GM12878 (cell line): Measurements from ENCODE around the gene PCARE. TPM values are rescaled to one million over a fixed set of nuclear protein-coding genes. Genes with fewer than 3 reads are reported as not detected.
A peak's percentile ranks its signal among the peaks of the same experiment; 100 is the strongest.

Experiments
- ATAC-seq: fragments of 200-7000 bp; cut with Tn5 transposase; 3 replicates; pipeline ENCODE4 v1.9.1; 2020; ENCODE audit warnings: mild to moderate bottlenecking, moderate library complexity
- BruUV-seq: library from RNA; stranded (reverse); fragments of 400-500 nt; replicated peaks from 2 replicates; lab custom pipeline; 2021; lab: Mats Ljungman, UMichigan
- CTCF ChIA-PET: fragments of 300-600 bp; sonication (Branson Sonifier 250); formaldehyde crosslinking; extraction: SDS; loops from one replicate; lab custom pipeline; 2021; ENCODE audit warnings: inconsistent platforms; lab: Yijun Ruan, JAX
- POLR2A ChIA-PET: fragments of 350-600 bp; formaldehyde crosslinking; extraction: SDS; loops from one replicate; lab custom pipeline; 2021; ENCODE audit warnings: inconsistent platforms; lab: Charles Lee
- RAD21 ChIA-PET: fragments of 300-600 bp; sonication (Branson Sonifier 250); formaldehyde crosslinking; loops from one replicate; lab custom pipeline; 2023; ENCODE audit warnings: antibody characterized with exemption; ENCODE audit not compliant: unreplicated experiment; lab: Charles Lee
- SMC1A ChIA-PET: fragments of 300-600 bp; sonication (Branson Sonifier 250); formaldehyde crosslinking; loops from one replicate; lab custom pipeline; 2023; ENCODE audit not compliant: unreplicated experiment, uncharacterized antibody; lab: Charles Lee
- DNase-seq: peaks from one replicate; pipeline ENCODE4 v3.0.0-alpha.2; 2011; ENCODE audit warnings: low read depth, low spot score
- FAIRE-seq: peaks from 3 replicates; lab custom pipeline; 2011; peaks lifted over from hg19 to GRCh38; lab: Jason Lieb, UNC
- H2AFZ ChIP-seq: 2 replicates; pipeline ENCODE4 v1.6.0; 2011; ENCODE audit warnings: low read depth, low read length, control low read depth; ENCODE audit not compliant: control insufficient read depth
- H3K27ac ChIP-seq: 2 replicates; pipeline ENCODE4 v1.5.1; 2011; ENCODE audit warnings: control low read depth; ENCODE audit not compliant: control insufficient read depth, insufficient read depth
- H3K27me3 ChIP-seq, 2 experiments: replicated peaks in 1 of 2; 2 replicates each; pipeline versions ENCODE4 v1.6.0 to v1.6.1; 2011; ENCODE audit warnings: low read length in 1 of 2; ENCODE audit not compliant: control insufficient read depth in 2 of 2, insufficient read depth in 2 of 2
- H3K36me3 ChIP-seq, 2 experiments: 2 replicates each; pipeline ENCODE4 v1.5.1; 2011; ENCODE audit warnings: low read length in 1 of 2; ENCODE audit not compliant: control insufficient read depth in 2 of 2, insufficient read depth in 2 of 2
- H3K4me1 ChIP-seq: 2 replicates; pipeline ENCODE4 v1.6.1; 2011; ENCODE audit warnings: mild to moderate bottlenecking, low read length, moderate library complexity, mixed read lengths; ENCODE audit not compliant: control insufficient read depth, insufficient read depth
- H3K4me2 ChIP-seq: 2 replicates; pipeline ENCODE4 v1.6.0; 2011; ENCODE audit warnings: control low read depth; ENCODE audit not compliant: control insufficient read depth, insufficient read depth
- H3K4me3 ChIP-seq: fragments of 200-600 bp; sonication (generic); 2 replicates; pipeline ENCODE4 v1.5.1; 2016
- H3K79me2 ChIP-seq: 2 replicates; pipeline ENCODE4 v1.6.0; 2011; ENCODE audit warnings: low read length; ENCODE audit not compliant: control insufficient read depth, insufficient read depth
- H3K9ac ChIP-seq: 2 replicates; pipeline ENCODE4 v1.8.0; 2011; ENCODE audit warnings: low read length, control low read depth, mixed read lengths; ENCODE audit not compliant: control insufficient read depth, insufficient read depth
- H3K9me3 ChIP-seq: replicated peaks from 3 replicates; pipeline ENCODE4 v1.5.1; 2011; ENCODE audit warnings: mild to moderate bottlenecking, low read length; ENCODE audit not compliant: control insufficient read depth, insufficient read depth
- H4K20me1 ChIP-seq: 2 replicates; pipeline ENCODE4 v1.6.0; 2011; ENCODE audit not compliant: control insufficient read depth, insufficient read depth
- BACH1 ChIP-seq: fragments of 450-650 bp; IDR thresholded peaks from 2 replicates; pipeline ENCODE4 v1.6.1; 2017; ENCODE audit warnings: mild to moderate bottlenecking, borderline replicate concordance
- BCL11A ChIP-seq: IDR thresholded peaks from 2 replicates; pipeline ENCODE4 v1.6.1; 2011; ENCODE audit warnings: low read depth, low read length
- CBX3 ChIP-seq: fragments of 200-600 bp; sonication (generic); IDR thresholded peaks from 2 replicates; pipeline ENCODE4 v1.6.1; 2016; ENCODE audit warnings: low read depth, borderline replicate concordance
- CHD4 ChIP-seq: fragments of 200-600 bp; sonication (generic); IDR thresholded peaks from 2 replicates; pipeline ENCODE4 v1.6.1; 2016; ENCODE audit warnings: mild to moderate bottlenecking
- DPF2 ChIP-seq: fragments of 450-650 bp; IDR thresholded peaks from 2 replicates; pipeline ENCODE4 v1.6.1; 2017; ENCODE audit warnings: mild to moderate bottlenecking
- ETV6 ChIP-seq, 2 experiments: fragments of 450-650 bp in 1 of 2; IDR thresholded peaks in 1 of 2; conservative IDR thresholded peaks in 1 of 2; 2 replicates each; pipeline ENCODE4 v1.6.1; 2014; ENCODE audit warnings: antibody characterized with exemption in 1 of 2, borderline replicate concordance in 1 of 2, low read depth in 1 of 2, mild to moderate bottlenecking in 1 of 2, moderate library complexity in 1 of 2
- MTA2 ChIP-seq: fragments of 450-650 bp; IDR thresholded peaks from 2 replicates; pipeline ENCODE4 v1.6.1; 2016; ENCODE audit warnings: low read depth, mild to moderate bottlenecking, moderate library complexity
- MXI1 ChIP-seq: fragments of 150-350 bp; IDR thresholded peaks from 2 replicates; pipeline ENCODE4 v1.6.1; 2011; ENCODE audit warnings: low read depth, mild to moderate bottlenecking, inconsistent platforms, low read length, improper control_type of control experiment
- POLR2A ChIP-seq: IDR thresholded peaks from 2 replicates; pipeline ENCODE4 v1.6.1; 2011; ENCODE audit warnings: low read depth, mild to moderate bottlenecking, low read length
- POLR2AphosphoS2 ChIP-seq: IDR thresholded peaks from 2 replicates; pipeline ENCODE4 v1.6.1; 2011; ENCODE audit warnings: low read depth, mild to moderate bottlenecking, low read length, improper control_type of control experiment, moderate library complexity
- POLR2AphosphoS5 ChIP-seq: IDR thresholded peaks from 2 replicates; pipeline ENCODE4 v1.6.1; 2011; ENCODE audit warnings: mild to moderate bottlenecking, low read length, inconsistent platforms
- RBBP5 ChIP-seq: fragments of 200-600 bp; sonication (generic); conservative IDR thresholded peaks from 2 replicates; pipeline ENCODE4 v1.6.1; 2016
- RUNX3 ChIP-seq: IDR thresholded peaks from 2 replicates; pipeline ENCODE4 v1.6.1; 2012; ENCODE audit warnings: low read length, inconsistent platforms
- SPI1 ChIP-seq: IDR thresholded peaks from 2 replicates; pipeline ENCODE4 v1.6.1; 2011; ENCODE audit warnings: low read depth, mild to moderate bottlenecking, low read length, moderate library complexity, borderline replicate concordance; ENCODE audit not compliant: insufficient read depth
- TAF1 ChIP-seq: IDR thresholded peaks from 2 replicates; pipeline ENCODE4 v1.6.1; 2011; ENCODE audit warnings: mild to moderate bottlenecking, low read depth, low read length, borderline replicate concordance
- TARDBP ChIP-seq: IDR thresholded peaks from 2 replicates; pipeline ENCODE4 v1.6.1; 2016; ENCODE audit warnings: borderline replicate concordance
- TBL1XR1 ChIP-seq: IDR thresholded peaks from 2 replicates; pipeline ENCODE4 v1.6.1; 2012; ENCODE audit warnings: low read depth, low read length, improper control_type of control experiment
- TCF12 ChIP-seq: IDR thresholded peaks from 2 replicates; pipeline ENCODE4 v1.6.1; 2011; ENCODE audit warnings: low read depth, mild to moderate bottlenecking, low read length
- ZNF217 ChIP-seq: fragments of 450-650 bp; IDR thresholded peaks from 2 replicates; pipeline ENCODE4 v1.6.1; 2017; ENCODE audit warnings: antibody characterized with exemption, mild to moderate bottlenecking
- ZNF622 ChIP-seq: fragments of 450-650 bp; IDR thresholded peaks from 2 replicates; pipeline ENCODE4 v1.6.1; 2017; ENCODE audit warnings: mild to moderate bottlenecking, inconsistent platforms
- ZSCAN29 ChIP-seq: fragments of 450-650 bp; IDR thresholded peaks from 2 replicates; pipeline ENCODE4 v1.6.1; 2017; ENCODE audit warnings: mild to moderate bottlenecking, moderate library complexity
- WGBS: methylation state at CpG from one replicate; pipeline ENCODE4 v1.1.6; 2016; ENCODE audit warnings: low lambda C conversion rate; ENCODE audit not compliant: insufficient replicate concordance, insufficient coverage; ENCODE audit errors: missing lambda C conversion rate; 5-methylcytosine and 5-hydroxymethylcytosine counted together
- in situ Hi-C: fragments of 300-500 bp; cut with MboI; formaldehyde crosslinking; loops from 9 replicates; pipeline ENCODE4 v1.14.3; 2018; ENCODE audit warnings: mixed read lengths
- intact Hi-C: fragments of 100-400 bp; cut with micrococcal nuclease; formaldehyde crosslinking; loops from one replicate; pipeline ENCODE4 v1.14.2; 2022; ENCODE audit not compliant: unreplicated experiment
- polyA plus RNA-seq, 11 experiments: library from polyadenylated mRNA; depleted of rRNA in 4 of 11; unstranded in 6 of 11; stranded (reverse) in 5 of 11; fragments of >200 nt; fragmentation: Nextera tagmentation in 4 of 11; fragmentation: Illumina TruSeq in 1 of 11; extraction: Ambion mirVana in 4 of 11; extraction: Trizol in 1 of 11; gene quantifications; 1 replicate in 1 of 11; 2 replicates in 10 of 11; pipeline versions ENCODE4 v1.2.1 to v1.2.3, GENCODE V29; 2011 to 2016; ENCODE audit warnings: inconsistent platforms in 2 of 11, missing spikeins in 2 of 11, low read depth in 1 of 11
- total RNA-seq, 4 experiments: library from RNA; depleted of rRNA in 3 of 4; stranded (reverse); fragments of >200 nt in 3 of 4; fragmentation: Illumina TruSeq in 1 of 4; extraction: Trizol in 1 of 4; gene quantifications; 2 replicates each; pipeline versions ENCODE4 v1.2.1 to v1.2.3, GENCODE V29; 2013 to 2021

Gene PCARE
- total and polyA plus RNA-seq, 10 of the 15 experiments (the other 5 are each of a cell fraction or from before 2014, with no cell fraction given), result 0.04 to 0.08 (median 0.06) TPM; not detected in 5

- TF ChIP-seq POLR2A (no peak), POLR2AphosphoS5 (no peak), MTA2 (peak; percentile 34), POLR2AphosphoS2 (no peak), BACH1 (no peak)
- Histone ChIP-seq H3K27me3 (no peaks in the 10 kb centered on the region), H4K20me1 (no peaks in the 10 kb centered on the region), H3K27ac (no peak overlapping the region), H3K4me2 (no peak overlapping the region), H2AFZ (no peak overlapping the region), H3K9ac (no peak overlapping the region), H3K9me3 (no peaks in the 10 kb centered on the region), H3K4me3 (no peak overlapping the region), H3K79me2 (no peaks in the 10 kb centered on the region), H3K4me1 (peaks cover 31% of the 10 kb centered on the region), H3K36me3 (no peaks in the 10 kb centered on the region)
- intact Hi-C loops (no loop called here), in situ Hi-C loops (no loop called here)
- ChIA-PET SMC1A (interaction anchor here (0.9 to 6.2 kb wide), 7 partner anchors 10 to 30 kb away, joined by 3 to 38 read pairs (median 4); no protein-coding TSS in a partner anchor), CTCF (interaction anchor here (1.0 to 1.4 kb wide), 2 partner anchors 23 to 34 kb away, joined by 3 to 6 read pairs; no protein-coding TSS in a partner anchor), RAD21 (interaction anchor here (0.7 to 1.7 kb wide), 2 partner anchors 10 to 17 kb away, joined by 3 to 9 read pairs; no protein-coding TSS in a partner anchor), POLR2A (interaction anchor here (0.6 to 3.0 kb wide), 3 partner anchors 12 to 75 kb away, joined by 3 to 9 read pairs (median 3); no protein-coding TSS in a partner anchor)
- DNase-seq (no peak), FAIRE-seq (no peak), ATAC-seq (no peak)
- 93% methylated on average over 2 of the region's 2 CpGs for WGBS
- BruUV-seq, result no TSS peak
Observed at GRCh38 chr2:29106980-29107388, 32.7 kb upstream of the PCARE start.

- no peak overlapping the region for H3K9ac ChIP-seq
- H3K27ac ChIP-seq, result no peak overlapping the region
- in situ Hi-C loops (no loop called here), intact Hi-C loops (no loop called here)
- no peaks in the 10 kb centered on the region for H3K36me3 ChIP-seq
- H3K79me2 ChIP-seq, result no peaks in the 10 kb centered on the region
- H3K4me2 ChIP-seq, result no peak overlapping the region
- no TSS peak for BruUV-seq
- ChIA-PET SMC1A (interaction anchor here (1.1 to 6.2 kb wide), 8 partner anchors 9 to 29 kb away, joined by 3 to 38 read pairs (median 5); no protein-coding TSS in a partner anchor), CTCF (interaction anchor here (0.8 to 1.4 kb wide), 3 partner anchors 24 to 33 kb away, joined by 3 to 6 read pairs (median 3); no protein-coding TSS in a partner anchor), POLR2A (interaction anchor here (0.8 to 1.1 kb wide), 3 partner anchors 10 to 72 kb away, joined by 3 to 4 read pairs (median 4); no protein-coding TSS in a partner anchor), RAD21 (interaction anchor here (1.0 to 1.7 kb wide), 2 partner anchors 10 to 12 kb away, joined by 3 to 9 read pairs; no protein-coding TSS in a partner anchor)
- ATAC-seq (no peak), FAIRE-seq (no peak), DNase-seq (no peak)
- H3K9me3 ChIP-seq, result no peaks in the 10 kb centered on the region
- no peak overlapping the region for H2AFZ ChIP-seq
- H3K4me3 ChIP-seq, result no peak overlapping the region
- peaks cover 28% of the 10 kb centered on the region for H3K4me1 ChIP-seq
- no peaks in the 10 kb centered on the region for H3K27me3 ChIP-seq
- TF ChIP-seq RUNX3, result no peak
- TF ChIP-seq ETV6 (conservative IDR thresholded peaks at IDR 0.05 in 1 of 2, IDR thresholded peaks at IDR 0.05 in 1 of 2; ENCODE audit: borderline replicate concordance in 1 of 2, low read depth in 1 of 2), result no peak
- TF ChIP-seq MXI1, result no peak
- TF ChIP-seq POLR2AphosphoS5, result no peak
- no peak for TF ChIP-seq CBX3
- no peak for TF ChIP-seq BCL11A
- no peak for TF ChIP-seq TCF12
- no peak for TF ChIP-seq ZSCAN29
- no peak for TF ChIP-seq DPF2
- TF ChIP-seq ZNF217, result no peak
- TF ChIP-seq TARDBP, result no peak
- no peak for TF ChIP-seq ZNF622
- TF ChIP-seq TBL1XR1, result no peak
- TF ChIP-seq TAF1, result no peak
- TF ChIP-seq CHD4, result no peak
- TF ChIP-seq SPI1, result no peak
- no peak for TF ChIP-seq RBBP5
- TF ChIP-seq, all 136 proteins: peak for 0
- no peaks in the 10 kb centered on the region for H4K20me1 ChIP-seq
- WGBS, result 87% methylated on average over 3 of the region's 3 CpGs
Observed at GRCh38 chr2:29106256-29106655, 31.9 kb upstream of the PCARE start.
